ENCODE measurements around the gene DPP10. TPM values are rescaled to one million over a fixed set of nuclear protein-coding genes. Genes with fewer than 3 reads are reported as not detected.

The DPP10 gene
- total and polyA plus RNA-seq, 4 donors, result 0.04 to 4.1 (median 0.48) TPM

GRCh38 chr2:115162494-115163293 is 720.3 kb downstream of the DPP10 start:
- H3K27ac ChIP-seq (ENCODE audit: low read depth in 1 of 2, low read length in 2 of 2), result no peak overlapping the region
- H3K4me1 ChIP-seq (ENCODE audit: control insufficient read depth in 4 of 4, insufficient read depth in 4 of 4, low read length in 3 of 4), result peaks cover 0 to 8% (median 4%) of the 10 kb centered on the region in 4 donors
- H3K36me3 ChIP-seq (ENCODE audit: control insufficient read depth in 4 of 4, insufficient read depth in 3 of 4, low read depth in 1 of 4, low read length in 3 of 4), result no peaks in the 10 kb centered on the region
- WGBS, result 3% methylated on average over 49 of the region's 49 CpGs
- peak overlapping the region in 1 of 3 donors; percentile 35 for H3K4me3 ChIP-seq (ENCODE audit: low read depth in 1 of 3, low read length in 3 of 3)
- H3K9ac ChIP-seq (ENCODE audit: low read depth in 1 of 2, low read length in 2 of 2), result no peak overlapping the region
- TF ChIP-seq GABPA (IDR thresholded peaks at IDR 0.05 in 1 of 2, conservative IDR thresholded peaks at IDR 0.05 in 1 of 2), result no peak
- no peak for TF ChIP-seq YY1 (IDR thresholded peaks at IDR 0.05)
- no peak for TF ChIP-seq SP1 (IDR thresholded peaks at IDR 0.05)
- TF ChIP-seq REST (IDR thresholded peaks at IDR 0.05), result no peak
- TF ChIP-seq FOXA2 (IDR thresholded peaks at IDR 0.05), result no peak
- TF ChIP-seq JUND (IDR thresholded peaks at IDR 0.05), result no peak
- no peak for TF ChIP-seq HNF4G (IDR thresholded peaks at IDR 0.05)
- no peak for TF ChIP-seq CTCF (IDR thresholded peaks at IDR 0.05; ENCODE audit: low read depth, low read length, missing input control)
- TF ChIP-seq FOXA1 (IDR thresholded peaks at IDR 0.05), result no peak
- TF ChIP-seq ATF3 (IDR thresholded peaks at IDR 0.05), result no peak
- TF ChIP-seq NR2F2 (IDR thresholded peaks at IDR 0.05), result no peak
- TF ChIP-seq TAF1 (conservative IDR thresholded peaks at IDR 0.05), result no peak
- no peak for TF ChIP-seq MAX (IDR thresholded peaks at IDR 0.05)
- no peak for TF ChIP-seq RXRA (IDR thresholded peaks at IDR 0.05)
- TF ChIP-seq ZBTB33 (IDR thresholded peaks at IDR 0.05), result no peak
- no peak for TF ChIP-seq EGR1 (IDR thresholded peaks at IDR 0.05; ENCODE audit: low read depth in 2 of 2)
- TF ChIP-seq HNF4A (conservative IDR thresholded peaks at IDR 0.05), result no peak
- peaks cover 2 to 14% (median 8%) of the 10 kb centered on the region in 4 donors for H3K27me3 ChIP-seq (ENCODE audit: control insufficient read depth in 4 of 4, insufficient read depth in 4 of 4, low read length in 3 of 4)
- no peaks in the 10 kb centered on the region for H3K9me3 ChIP-seq (ENCODE audit: control insufficient read depth in 4 of 4, low read length in 3 of 4)
- DNase-seq (ENCODE audit: low spot score), result no peak

Data from liver (tissue), 9 donors.